ENCODE data around the gene URGCP.
A peak's percentile ranks its signal among the peaks of the same experiment; 100 is the strongest.

URGCP gene

GRCh38 chr7:43870316-43870715 lies 36.1 kb downstream of the URGCP start:
- no peak overlapping the region for H2BK15ac ChIP-seq (replicated peaks; ENCODE audit: low read depth)
- WGBS (ENCODE audit: extremely low coverage, insufficient coverage, low lambda C conversion rate), result no CpG with 5 or more reads among the region's 4 CpGs
- H3K23ac ChIP-seq (ENCODE audit: low read length), result no peak overlapping the region
- no peak overlapping the region for H2BK5ac ChIP-seq (ENCODE audit: low read length)
- H2BK120ac ChIP-seq (ENCODE audit: low read depth, low read length), result no peak overlapping the region
- H3K79me2 ChIP-seq (ENCODE audit: control insufficient read depth, insufficient read depth, low read length), result no peaks in the 10 kb centered on the region
- no peak for DNase-seq
- no peak overlapping the region for H3K18ac ChIP-seq (ENCODE audit: low read length)
- H4K5ac ChIP-seq (ENCODE audit: low read length), result no peak overlapping the region
- no peak overlapping the region for H3K4me3 ChIP-seq (ENCODE audit: low read length)
- no peak overlapping the region for H3K4me2 ChIP-seq (ENCODE audit: low read length)
- H3K27ac ChIP-seq (ENCODE audit: low read depth, low read length), result no peak overlapping the region
- no peaks in the 10 kb centered on the region for H3K4me1 ChIP-seq (ENCODE audit: control insufficient read depth, low read depth, low read length)
- no peak overlapping the region for H4K8ac ChIP-seq (ENCODE audit: low read depth, low read length)
- H3K27me3 ChIP-seq (ENCODE audit: insufficient read depth, low read length, poor library complexity), result no peaks in the 10 kb centered on the region
- no peak overlapping the region for H3K9ac ChIP-seq (ENCODE audit: low read length)
- H3K79me1 ChIP-seq (ENCODE audit: low read length), result no peaks in the 10 kb centered on the region
- H2AK5ac ChIP-seq (ENCODE audit: low read length), result no peak overlapping the region
- H3K4ac ChIP-seq (ENCODE audit: low read depth, low read length), result no peak overlapping the region
- H3K36me3 ChIP-seq (ENCODE audit: control insufficient read depth, insufficient read depth, low read length), result peaks cover 7% of the 10 kb centered on the region
- H3K56ac ChIP-seq (ENCODE audit: low read length), result no peak overlapping the region

DNA sequence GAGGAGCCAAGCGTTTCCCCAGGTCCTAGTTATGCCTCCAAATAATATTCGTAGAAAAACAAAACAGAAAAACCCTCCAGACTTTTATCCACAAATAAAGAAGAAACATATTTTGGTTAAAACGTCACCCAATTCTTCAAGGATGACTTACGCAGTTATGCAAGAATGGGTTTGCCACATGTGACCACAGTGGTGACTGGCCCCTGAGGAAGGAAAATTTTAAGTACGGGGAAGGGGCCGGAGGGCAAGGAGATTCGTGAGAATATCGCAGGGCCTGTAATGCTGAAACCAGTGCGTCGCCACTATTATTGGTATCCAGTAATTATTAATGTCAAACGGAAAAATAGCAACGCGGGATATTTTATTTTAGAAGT lies 36.5 kb downstream of the URGCP start:
- no peak overlapping the region for H2BK120ac ChIP-seq (ENCODE audit: low read depth, low read length)
- H3K27me3 ChIP-seq (ENCODE audit: insufficient read depth, low read length, poor library complexity), result no peaks in the 10 kb centered on the region
- H2BK15ac ChIP-seq (replicated peaks; ENCODE audit: low read depth), result no peak overlapping the region
- H3K56ac ChIP-seq (ENCODE audit: low read length), result peak overlapping the region; percentile 81
- H3K4me3 ChIP-seq (ENCODE audit: low read length), result peak overlapping the region; percentile 36
- no peak overlapping the region for H4K8ac ChIP-seq (ENCODE audit: low read depth, low read length)
- peak; percentile 65 for DNase-seq
- peaks cover 8% of the 10 kb centered on the region for H3K36me3 ChIP-seq (ENCODE audit: control insufficient read depth, insufficient read depth, low read length)
- H3K18ac ChIP-seq (ENCODE audit: low read length), result peak overlapping the region; percentile 82
- H2BK5ac ChIP-seq (ENCODE audit: low read length), result no peak overlapping the region
- H3K9ac ChIP-seq (ENCODE audit: low read length), result peak overlapping the region; percentile 60
- no peak overlapping the region for H3K23ac ChIP-seq (ENCODE audit: low read length)
- WGBS (ENCODE audit: extremely low coverage, insufficient coverage, low lambda C conversion rate), result no CpG with 5 or more reads among the region's 13 CpGs
- no peak overlapping the region for H4K5ac ChIP-seq (ENCODE audit: low read length)
- H3K4ac ChIP-seq (ENCODE audit: low read depth, low read length), result no peak overlapping the region
- H3K27ac ChIP-seq (ENCODE audit: low read depth, low read length), result no peak overlapping the region
- H3K4me2 ChIP-seq (ENCODE audit: low read length), result peak overlapping the region; percentile 49
- H2AK5ac ChIP-seq (ENCODE audit: low read length), result no peak overlapping the region
- H3K79me1 ChIP-seq (ENCODE audit: low read length), result no peaks in the 10 kb centered on the region
- no peaks in the 10 kb centered on the region for H3K4me1 ChIP-seq (ENCODE audit: control insufficient read depth, low read depth, low read length)
- no peaks in the 10 kb centered on the region for H3K79me2 ChIP-seq (ENCODE audit: control insufficient read depth, insufficient read depth, low read length)

GRCh38 chr7:43869006-43869866 lies 37.2 kb downstream of the URGCP start, which contains the start of gene MRPS24:
MRPS24 (minus strand) TSS chr7:43869517; CDS start chr7:43869495, 22 bp downstream.
- no CpG with 5 or more reads among the region's 81 CpGs for WGBS (ENCODE audit: extremely low coverage, insufficient coverage, low lambda C conversion rate)
- DNase-seq, result peak; percentile 97
- H3K56ac ChIP-seq (ENCODE audit: low read length), result peak within 1 kb of the TSS; percentile 98
- H3K18ac ChIP-seq (ENCODE audit: low read length), result peak within 1 kb of the TSS; percentile 82
- no peaks in the 10 kb centered on the region for H3K79me2 ChIP-seq (ENCODE audit: control insufficient read depth, insufficient read depth, low read length)
- peak within 1 kb of the TSS; percentile 85 for H3K9ac ChIP-seq (ENCODE audit: low read length)
- no peak within 1 kb of the TSS for H4K8ac ChIP-seq (ENCODE audit: low read depth, low read length)
- H3K4me1 ChIP-seq (ENCODE audit: control insufficient read depth, low read depth, low read length), result no peaks in the 10 kb centered on the region
- H2AK5ac ChIP-seq (ENCODE audit: low read length), result no peak within 1 kb of the TSS
- H3K4me2 ChIP-seq (ENCODE audit: low read length), result peak within 1 kb of the TSS; percentile 49
- no peaks in the 10 kb centered on the region for H3K27me3 ChIP-seq (ENCODE audit: insufficient read depth, low read length, poor library complexity)
- no peak within 1 kb of the TSS for H3K23ac ChIP-seq (ENCODE audit: low read length)
- H4K5ac ChIP-seq (ENCODE audit: low read length), result no peak within 1 kb of the TSS
- H3K4ac ChIP-seq (ENCODE audit: low read depth, low read length), result no peak within 1 kb of the TSS
- peak within 1 kb of the TSS; percentile 7 for H2BK120ac ChIP-seq (ENCODE audit: low read depth, low read length)
- no peak within 1 kb of the TSS for H2BK15ac ChIP-seq (replicated peaks; ENCODE audit: low read depth)
- H3K27ac ChIP-seq (ENCODE audit: low read depth, low read length), result no peak within 1 kb of the TSS
- H3K36me3 ChIP-seq (ENCODE audit: control insufficient read depth, insufficient read depth, low read length), result peaks cover 8% of the 10 kb centered on the region
- peak within 1 kb of the TSS; percentile 84 for H3K4me3 ChIP-seq (ENCODE audit: low read length)
- no peaks in the 10 kb centered on the region for H3K79me1 ChIP-seq (ENCODE audit: low read length)
- no peak within 1 kb of the TSS for H2BK5ac ChIP-seq (ENCODE audit: low read length)

DNA sequence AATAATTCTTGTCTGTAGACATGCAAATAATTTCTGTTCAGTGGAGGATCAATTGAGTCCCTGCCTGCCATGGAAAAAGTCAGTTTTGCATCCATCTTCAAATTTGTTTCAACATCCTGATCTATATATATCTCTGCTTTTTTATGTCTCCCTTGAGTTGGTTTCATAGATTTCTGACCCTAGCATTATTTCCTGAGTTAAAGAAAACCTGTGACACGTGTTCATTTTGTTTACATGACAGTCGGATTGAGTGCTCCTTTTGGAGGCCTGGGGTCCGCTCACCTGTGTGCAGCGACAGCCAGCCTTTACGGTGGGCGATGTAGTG lies 37.8 kb downstream of the URGCP start:
- Histone ChIP-seq H3K4me1 (ENCODE audit: control insufficient read depth, low read depth, low read length) (no peaks in the 10 kb centered on the region), H2AK5ac (ENCODE audit: low read length) (no peak overlapping the region), H3K27ac (ENCODE audit: low read depth, low read length) (no peak overlapping the region), H2BK120ac (ENCODE audit: low read depth, low read length) (no peak overlapping the region), H3K4me2 (ENCODE audit: low read length) (peak overlapping the region; percentile 38), H3K79me1 (ENCODE audit: low read length) (no peaks in the 10 kb centered on the region), H4K8ac (ENCODE audit: low read depth, low read length) (no peak overlapping the region), H3K18ac (ENCODE audit: low read length) (no peak overlapping the region), H3K79me2 (ENCODE audit: control insufficient read depth, insufficient read depth, low read length) (no peaks in the 10 kb centered on the region), H4K5ac (ENCODE audit: low read length) (no peak overlapping the region), H2BK15ac (replicated peaks; ENCODE audit: low read depth) (no peak overlapping the region), H3K4ac (ENCODE audit: low read depth, low read length) (no peak overlapping the region), H3K4me3 (ENCODE audit: low read length) (peak overlapping the region; percentile 49), H2BK5ac (ENCODE audit: low read length) (no peak overlapping the region), H3K27me3 (ENCODE audit: insufficient read depth, low read length, poor library complexity) (no peaks in the 10 kb centered on the region), H3K9ac (ENCODE audit: low read length) (peak overlapping the region; percentile 77), H3K56ac (ENCODE audit: low read length) (peak overlapping the region; percentile 98), H3K23ac (ENCODE audit: low read length) (no peak overlapping the region), H3K36me3 (ENCODE audit: control insufficient read depth, insufficient read depth, low read length) (peaks cover 8% of the 10 kb centered on the region)
- no CpG with 5 or more reads among the region's 6 CpGs for WGBS (ENCODE audit: extremely low coverage, insufficient coverage, low lambda C conversion rate)
- DNase-seq, result no peak

GRCh38 chr7:43868181-43868580 lies 38.2 kb downstream of the URGCP start:
- no peak for DNase-seq
- H3K23ac ChIP-seq (ENCODE audit: low read length), result no peak overlapping the region
- H2BK15ac ChIP-seq (replicated peaks; ENCODE audit: low read depth), result no peak overlapping the region
- H3K27me3 ChIP-seq (ENCODE audit: insufficient read depth, low read length, poor library complexity), result no peaks in the 10 kb centered on the region
- H2BK120ac ChIP-seq (ENCODE audit: low read depth, low read length), result no peak overlapping the region
- no peak overlapping the region for H3K9ac ChIP-seq (ENCODE audit: low read length)
- no peaks in the 10 kb centered on the region for H3K79me2 ChIP-seq (ENCODE audit: control insufficient read depth, insufficient read depth, low read length)
- H4K8ac ChIP-seq (ENCODE audit: low read depth, low read length), result no peak overlapping the region
- H3K56ac ChIP-seq (ENCODE audit: low read length), result no peak overlapping the region
- H2BK5ac ChIP-seq (ENCODE audit: low read length), result no peak overlapping the region
- H3K4me3 ChIP-seq (ENCODE audit: low read length), result no peak overlapping the region
- H3K4ac ChIP-seq (ENCODE audit: low read depth, low read length), result no peak overlapping the region
- no peak overlapping the region for H2AK5ac ChIP-seq (ENCODE audit: low read length)
- no peak overlapping the region for H3K27ac ChIP-seq (ENCODE audit: low read depth, low read length)
- peaks cover 8% of the 10 kb centered on the region for H3K36me3 ChIP-seq (ENCODE audit: control insufficient read depth, insufficient read depth, low read length)
- H4K5ac ChIP-seq (ENCODE audit: low read length), result no peak overlapping the region
- no peak overlapping the region for H3K18ac ChIP-seq (ENCODE audit: low read length)
- H3K79me1 ChIP-seq (ENCODE audit: low read length), result no peaks in the 10 kb centered on the region
- WGBS (ENCODE audit: extremely low coverage, insufficient coverage, low lambda C conversion rate), result no CpG with 5 or more reads among the region's 7 CpGs
- no peaks in the 10 kb centered on the region for H3K4me1 ChIP-seq (ENCODE audit: control insufficient read depth, low read depth, low read length)
- no peak overlapping the region for H3K4me2 ChIP-seq (ENCODE audit: low read length)

GRCh38 chr7:43865277-43865676 lies 41.1 kb downstream of the URGCP start:
- Histone ChIP-seq H3K36me3 (ENCODE audit: control insufficient read depth, insufficient read depth, low read length) (peaks cover 8% of the 10 kb centered on the region), H4K5ac (ENCODE audit: low read length) (no peak overlapping the region), H3K23ac (ENCODE audit: low read length) (no peak overlapping the region), H3K79me2 (ENCODE audit: control insufficient read depth, insufficient read depth, low read length) (no peaks in the 10 kb centered on the region), H2BK120ac (ENCODE audit: low read depth, low read length) (no peak overlapping the region), H3K4me1 (ENCODE audit: control insufficient read depth, low read depth, low read length) (no peaks in the 10 kb centered on the region), H3K9ac (ENCODE audit: low read length) (no peak overlapping the region), H3K4ac (ENCODE audit: low read depth, low read length) (no peak overlapping the region), H3K27ac (ENCODE audit: low read depth, low read length) (no peak overlapping the region), H2AK5ac (ENCODE audit: low read length) (no peak overlapping the region), H3K4me3 (ENCODE audit: low read length) (no peak overlapping the region), H2BK15ac (replicated peaks; ENCODE audit: low read depth) (no peak overlapping the region), H4K8ac (ENCODE audit: low read depth, low read length) (no peak overlapping the region), H3K27me3 (ENCODE audit: insufficient read depth, low read length, poor library complexity) (no peaks in the 10 kb centered on the region), H3K56ac (ENCODE audit: low read length) (no peak overlapping the region), H2BK5ac (ENCODE audit: low read length) (no peak overlapping the region), H3K18ac (ENCODE audit: low read length) (no peak overlapping the region), H3K79me1 (ENCODE audit: low read length) (no peaks in the 10 kb centered on the region), H3K4me2 (ENCODE audit: low read length) (no peak overlapping the region)
- DNase-seq, result no peak
- WGBS (ENCODE audit: extremely low coverage, insufficient coverage, low lambda C conversion rate), result no CpG with 5 or more reads among the region's 3 CpGs

Measured in mesendoderm (in vitro differentiated cells).